HepG2 (cell line): ENCODE results near the gene CDC6. TPM values are rescaled to one million over a fixed set of nuclear protein-coding genes. Genes with fewer than 3 reads are reported as not detected.

Experiments
- CBFB ChIP-seq: sonication (generic); formaldehyde crosslinking; IDR thresholded peaks from 2 replicates; pipeline ENCODE4 v1.4.0; 2020; ENCODE audit warnings: missing genetic modification reagents
- DZIP1 ChIP-seq: sonication (generic); formaldehyde crosslinking; IDR thresholded peaks from 2 replicates; pipeline ENCODE4 v1.5.0; 2020; ENCODE audit warnings: mild to moderate bottlenecking, missing genetic modification reagents
- ETS1 ChIP-seq: sonication (generic); formaldehyde crosslinking; IDR thresholded peaks from 2 replicates; pipeline ENCODE4 v1.4.0; 2020; ENCODE audit warnings: missing genetic modification reagents
- FOXK1 ChIP-seq: sonication (generic); formaldehyde crosslinking; IDR thresholded peaks from 2 replicates; pipeline ENCODE4 v1.4.0; 2020; ENCODE audit warnings: low read depth, missing genetic modification reagents, borderline replicate concordance
- HOXA7 ChIP-seq: sonication (generic); formaldehyde crosslinking; IDR thresholded peaks from 2 replicates; pipeline ENCODE4 v1.8.1; 2022; ENCODE audit warnings: mild to moderate bottlenecking, missing genetic modification reagents, moderate library complexity
- JUND ChIP-seq: sonication (generic); formaldehyde crosslinking; IDR thresholded peaks from 2 replicates; pipeline ENCODE4 v1.8.0; 2022; ENCODE audit warnings: mild to moderate bottlenecking, missing genetic modification reagents
- KMT2A ChIP-seq: sonication (generic); formaldehyde crosslinking; IDR thresholded peaks from 2 replicates; pipeline ENCODE4 v1.4.0; 2020; ENCODE audit warnings: missing genetic modification reagents
- MXI1 ChIP-seq: IDR thresholded peaks from 3 replicates; pipeline ENCODE4 v1.6.1; 2012; ENCODE audit warnings: low read depth, low read length, inconsistent platforms, borderline replicate concordance
- POLR2AphosphoS5 ChIP-seq: IDR thresholded peaks from 2 replicates; pipeline ENCODE4 v1.6.1; 2012; ENCODE audit warnings: low read depth, low read length
- RFX1 ChIP-seq: fragments of 450-650 bp; IDR thresholded peaks from 2 replicates; pipeline ENCODE4 v1.6.1; 2017
- SIX1 ChIP-seq: sonication (generic); formaldehyde crosslinking; IDR thresholded peaks from 2 replicates; pipeline ENCODE4 v1.4.0; 2020; ENCODE audit warnings: missing genetic modification reagents, borderline replicate concordance
- SMAD9 ChIP-seq: sonication (generic); formaldehyde crosslinking; IDR thresholded peaks from 2 replicates; pipeline ENCODE4 v1.5.1; 2020; ENCODE audit warnings: mild to moderate bottlenecking, missing genetic modification reagents
- TBL1XR1 ChIP-seq: fragments of 150-350 bp; IDR thresholded peaks from 2 replicates; pipeline ENCODE4 v1.6.1; 2014; ENCODE audit warnings: borderline replicate concordance, low read length; ENCODE audit not compliant: partially characterized antibody
- TCF7 ChIP-seq: sonication (generic); IDR thresholded peaks from 2 replicates; pipeline ENCODE4 v1.6.1; 2016; ENCODE audit warnings: antibody characterized with exemption, low read depth
- ZBTB25 ChIP-seq: IDR thresholded peaks from 2 replicates; pipeline ENCODE4 v1.6.1; 2018; ENCODE audit warnings: missing genetic modification reagents
- ZC3H13 ChIP-seq: sonication (generic); formaldehyde crosslinking; IDR thresholded peaks from 2 replicates; pipeline ENCODE4 v1.8.1; 2023; ENCODE audit warnings: mild to moderate bottlenecking, missing genetic modification reagents, moderate library complexity
- ZFY ChIP-seq: sonication (generic); formaldehyde crosslinking; IDR thresholded peaks from 2 replicates; pipeline ENCODE4 v1.4.0; 2020; ENCODE audit warnings: missing genetic modification reagents
- ZMYM2 ChIP-seq: sonication (generic); formaldehyde crosslinking; IDR thresholded peaks from 2 replicates; pipeline ENCODE4 v1.8.0; 2022; ENCODE audit warnings: mild to moderate bottlenecking, missing genetic modification reagents
- ZNF335 ChIP-seq: sonication (generic); formaldehyde crosslinking; IDR thresholded peaks from 2 replicates; pipeline ENCODE4 v1.4.0; 2020; ENCODE audit warnings: missing genetic modification reagents
- ZNF512B ChIP-seq: sonication (generic); formaldehyde crosslinking; IDR thresholded peaks from 2 replicates; pipeline ENCODE4 v1.5.1; 2020; ENCODE audit warnings: missing genetic modification reagents, mild to moderate bottlenecking, borderline replicate concordance
- ZNF549 ChIP-seq: sonication (generic); formaldehyde crosslinking; IDR thresholded peaks from 2 replicates; pipeline ENCODE4 v1.5.0; 2020; ENCODE audit warnings: missing genetic modification reagents
- ZNF709 ChIP-seq: sonication (generic); formaldehyde crosslinking; IDR thresholded peaks from 2 replicates; pipeline ENCODE4 v1.5.0; 2020; ENCODE audit warnings: mild to moderate bottlenecking, missing genetic modification reagents
- ZNF713 ChIP-seq: sonication (generic); formaldehyde crosslinking; IDR thresholded peaks from 2 replicates; pipeline ENCODE4 v1.4.0; 2020; ENCODE audit warnings: mild to moderate bottlenecking, missing genetic modification reagents
- ZSCAN25 ChIP-seq: sonication (generic); formaldehyde crosslinking; IDR thresholded peaks from 2 replicates; pipeline ENCODE4 v1.8.0; 2022; ENCODE audit warnings: mild to moderate bottlenecking, missing genetic modification reagents
- polyA plus RNA-seq, 8 experiments: library from polyadenylated mRNA; depleted of rRNA in 3 of 8; stranded (reverse) in 7 of 8; unstranded in 1 of 8; fragments of >200 nt; fragmentation: Illumina TruSeq in 4 of 8; extraction: Trizol in 4 of 8; gene quantifications; 2 replicates each; pipeline versions ENCODE4 v1.2.1 to v1.2.3, GENCODE V29; 2011 to 2016; ENCODE audit warnings: low read depth in 4 of 8, missing spikeins in 1 of 8, mixed read lengths in 1 of 8; ENCODE audit not compliant: insufficient read depth in 1 of 8
- total RNA-seq, 5 experiments: library from RNA; depleted of rRNA; stranded (reverse); fragments of >200 nt; fragmentation: Illumina TruSeq; extraction: Trizol; gene quantifications; 2 replicates each; pipeline ENCODE4 v1.2.3, GENCODE V29; 2016; ENCODE audit warnings: low read depth in 1 of 5

The CDC6 gene
- total and polyA plus RNA-seq, 2 of the 13 experiments (the other 11 are each of a cell fraction or from before 2014, with no cell fraction given), result 17.4 to 114 TPM

- peak; percentile 95 for TF ChIP-seq ZBTB25
- peak; percentile 86 for TF ChIP-seq JUND (CRISPR knock-in tag)
- peak; percentile 83 for TF ChIP-seq ZMYM2 (CRISPR knock-in tag)
- peak; percentile 76; the same call in 1 of the 2 replicates for TF ChIP-seq ZSCAN25 (CRISPR knock-in tag)
- TF ChIP-seq KMT2A (CRISPR knock-in tag), result peak; percentile 63; the same call in 1 of the 2 replicates
- peak; percentile 75 for TF ChIP-seq TBL1XR1
- peak; percentile 74; the same call in 1 of the 2 replicates for TF ChIP-seq SIX1 (CRISPR knock-in tag)
- TF ChIP-seq ZNF713 (CRISPR knock-in tag), result no peak
- no peak; the same call in 2 of the 3 replicates for TF ChIP-seq MXI1
- TF ChIP-seq ZNF335 (CRISPR knock-in tag), result peak; percentile 55; the same call in 1 of the 2 replicates
- no peak; the same call in 1 of the 2 replicates for TF ChIP-seq ZFY
- no peak for TF ChIP-seq ZNF549 (CRISPR knock-in tag)
- TF ChIP-seq RFX1, result no peak
- no peak; the same call in 1 of the 2 replicates for TF ChIP-seq ZNF512B (CRISPR knock-in tag)
- TF ChIP-seq HOXA7 (CRISPR knock-in tag), result no peak
- TF ChIP-seq TCF7, result no peak; the same call in 1 of the 2 replicates
- TF ChIP-seq ZC3H13, result peak; percentile 38; the same call in 1 of the 2 replicates
- TF ChIP-seq ZNF709 (CRISPR knock-in tag), result 0 out of 2 replicates have a peak, but pooled peaks have one; percentile 36
- TF ChIP-seq CBFB (CRISPR knock-in tag), result peak; percentile 63; the same call in 1 of the 2 replicates
- TF ChIP-seq ETS1 (CRISPR knock-in tag), result no peak
- no peak for TF ChIP-seq POLR2AphosphoS5
- no peak for TF ChIP-seq DZIP1 (CRISPR knock-in tag)
- TF ChIP-seq FOXK1 (CRISPR knock-in tag), result peak; percentile 91; the same call in 1 of the 2 replicates
- no peak for TF ChIP-seq SMAD9 (CRISPR knock-in tag)
Measured at GRCh38 chr17:40352779-40353394, 65.2 kb downstream of the CDC6 start (continued).
